Gastroesophageal sphincter (tissue), 3 donors: Measurements from ENCODE around the gene RETSAT.

Experiments
- CTCF ChIP-seq, 4 experiments: fragments of 200-600 bp in 2 of 4; fragments of 450-650 bp in 2 of 4; sonication (generic) in 1 of 4; IDR thresholded peaks; one replicate each; pipeline ENCODE4 v1.5.1; 2017 to 2019; ENCODE audit warnings: antibody characterized with exemption in 4 of 4, mild to moderate bottlenecking in 2 of 4, moderate library complexity in 2 of 4
- EP300 ChIP-seq: sonication (generic); formaldehyde crosslinking; IDR thresholded peaks from one replicate; pipeline ENCODE4 v1.6.1; 2017; ENCODE audit warnings: antibody characterized with exemption, mild to moderate bottlenecking
- POLR2A ChIP-seq, 2 donors: fragments of 450-650 bp; IDR thresholded peaks; one replicate each; pipeline ENCODE4 v1.6.1; 2017; ENCODE audit warnings: antibody characterized with exemption in 2 of 2, mild to moderate bottlenecking in 2 of 2, moderate library complexity in 1 of 2

- TF ChIP-seq CTCF (IDR thresholded peaks at IDR 0.05) = no peak
- TF ChIP-seq POLR2A (IDR thresholded peaks at IDR 0.05) = no peak
- no peak for TF ChIP-seq EP300
Observed at GRCh38 chr2:85310330-85310729, 44.0 kb downstream of the RETSAT start.
